HG02798 (cell line): ENCODE results near the gene RNF208.
A peak's percentile ranks its signal among the peaks of the same experiment; 100 is the strongest.

Experiments used
- ATAC-seq: cut with Tn5 transposase; IDR thresholded peaks from one replicate; pipeline ENCODE4 v1.9.1; 2021; ENCODE audit warnings: mild to moderate bottlenecking; ENCODE audit not compliant: unreplicated experiment, poor library complexity

Gene RNF208

DNA sequence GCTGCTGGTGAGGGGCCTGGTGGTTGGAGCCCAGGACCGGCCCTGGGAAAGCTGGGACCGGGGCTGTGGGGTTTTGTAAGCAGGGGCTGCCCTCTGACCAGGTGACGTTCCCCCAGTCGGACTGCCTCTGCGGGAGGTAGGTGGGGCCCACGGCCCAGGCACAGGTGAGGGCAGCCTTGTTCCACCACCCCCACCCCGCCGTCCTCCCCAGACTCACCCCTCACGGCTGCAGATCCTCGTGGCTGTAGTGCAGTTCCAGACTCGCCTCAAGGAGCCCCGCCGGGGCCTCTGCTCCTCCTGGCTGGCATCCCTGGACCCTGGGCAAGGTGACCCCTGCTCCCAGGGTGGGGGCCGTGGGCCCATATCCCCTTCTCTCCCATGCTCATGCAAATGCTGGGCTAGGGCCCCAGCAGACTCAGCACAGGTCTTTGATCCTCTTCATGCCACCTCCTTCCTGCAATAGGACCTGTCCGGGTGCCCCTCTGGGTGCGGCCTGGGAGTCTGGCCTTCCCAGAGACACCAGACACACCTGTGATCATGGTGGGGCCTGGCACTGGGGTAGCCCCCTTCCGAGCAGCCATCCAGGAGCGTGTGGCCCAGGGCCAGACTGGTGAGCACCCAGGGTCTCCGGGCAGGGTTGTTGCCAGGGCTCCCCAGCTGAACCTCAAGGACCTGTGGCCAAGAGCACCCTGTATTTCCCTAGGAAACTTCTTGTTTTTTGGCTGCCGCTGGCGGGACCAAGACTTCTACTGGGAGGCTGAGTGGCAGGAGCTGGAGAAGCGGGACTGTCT lies 6.6 kb downstream of the RNF208 start:
- ATAC-seq, result no peak

DNA sequence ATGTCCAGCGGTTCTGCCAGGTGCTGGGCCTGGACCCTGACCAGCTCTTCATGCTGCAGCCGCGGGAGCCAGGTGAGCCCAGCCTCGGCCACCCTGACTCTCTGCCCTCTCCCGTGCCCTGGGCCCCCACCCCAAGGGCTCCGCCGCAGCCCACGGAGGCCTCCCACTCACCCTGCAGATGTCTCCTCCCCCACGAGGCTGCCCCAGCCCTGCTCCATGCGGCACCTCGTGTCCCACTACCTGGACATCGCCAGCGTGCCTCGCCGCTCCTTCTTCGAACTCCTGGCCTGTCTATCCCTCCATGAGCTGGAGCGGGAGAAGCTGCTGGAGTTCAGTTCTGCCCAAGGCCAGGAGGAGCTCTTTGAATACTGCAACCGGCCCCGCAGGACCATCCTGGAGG lies 7.4 kb downstream of the RNF208 start:
- ATAC-seq, result no peak

DNA sequence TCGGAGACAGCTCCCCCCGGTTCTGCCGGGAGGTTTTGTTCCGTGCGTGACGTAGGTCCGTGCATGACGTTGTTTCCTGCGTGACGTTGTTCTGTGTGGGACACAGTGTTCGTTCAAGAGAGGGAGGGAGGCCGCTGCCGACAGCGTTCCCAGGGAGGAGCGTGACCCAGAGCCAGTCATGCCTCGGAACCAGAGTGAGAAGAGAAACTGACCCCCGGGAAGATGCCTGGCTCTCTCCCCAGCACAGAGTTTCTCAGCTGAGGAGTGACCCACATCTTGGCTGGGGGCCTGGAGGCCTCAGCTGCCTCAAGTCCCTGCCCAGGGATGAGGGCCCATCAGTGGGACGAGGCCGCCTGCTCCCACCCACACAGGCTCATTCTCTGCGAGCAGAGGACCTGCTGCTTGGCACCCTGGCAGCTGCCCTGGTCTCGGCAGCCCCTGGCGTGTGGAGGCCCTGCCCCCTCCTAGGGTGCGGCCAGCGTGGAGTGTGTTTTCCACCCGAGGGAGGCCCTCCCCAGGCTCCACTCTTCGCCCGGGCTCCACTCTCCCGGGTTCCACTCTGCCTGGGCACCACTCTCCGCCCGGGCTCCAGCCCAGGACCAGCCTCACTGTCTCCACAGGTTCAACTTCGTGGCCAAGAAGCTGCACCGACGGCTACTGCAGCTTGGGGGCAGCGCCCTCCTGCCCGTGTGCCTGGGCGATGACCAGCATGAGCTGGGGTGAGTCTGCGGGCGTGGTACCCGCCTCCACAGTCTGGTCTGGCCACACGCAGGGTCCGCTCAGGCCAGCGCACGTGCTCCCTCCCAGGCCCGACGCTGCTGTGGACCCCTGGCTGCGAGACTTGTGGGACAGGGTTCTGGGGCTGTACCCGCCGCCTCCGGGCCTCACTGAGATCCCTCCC lies 8.6 kb downstream of the RNF208 start:
- no peak for ATAC-seq

DNA sequence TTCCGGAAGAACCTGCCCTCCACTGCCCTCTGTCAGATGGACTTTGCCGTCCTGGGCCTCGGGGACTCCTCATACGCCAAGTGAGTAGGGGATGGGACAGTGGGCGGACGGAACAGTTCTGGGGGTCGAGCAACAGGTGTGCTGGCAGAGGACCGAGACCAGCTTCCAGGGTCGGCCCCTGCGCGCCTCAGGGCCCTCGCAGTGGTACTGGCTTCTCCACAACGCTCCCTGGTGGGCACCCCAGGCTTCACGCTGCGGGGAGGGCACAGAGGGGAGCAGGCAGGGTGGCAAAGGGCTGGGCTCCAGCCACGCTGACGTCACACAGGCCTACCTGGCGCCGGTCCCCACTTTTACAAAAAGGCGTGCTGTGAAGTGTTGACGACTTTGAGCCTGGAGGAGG lies 9.5 kb downstream of the RNF208 start:
- no peak for ATAC-seq

DNA sequence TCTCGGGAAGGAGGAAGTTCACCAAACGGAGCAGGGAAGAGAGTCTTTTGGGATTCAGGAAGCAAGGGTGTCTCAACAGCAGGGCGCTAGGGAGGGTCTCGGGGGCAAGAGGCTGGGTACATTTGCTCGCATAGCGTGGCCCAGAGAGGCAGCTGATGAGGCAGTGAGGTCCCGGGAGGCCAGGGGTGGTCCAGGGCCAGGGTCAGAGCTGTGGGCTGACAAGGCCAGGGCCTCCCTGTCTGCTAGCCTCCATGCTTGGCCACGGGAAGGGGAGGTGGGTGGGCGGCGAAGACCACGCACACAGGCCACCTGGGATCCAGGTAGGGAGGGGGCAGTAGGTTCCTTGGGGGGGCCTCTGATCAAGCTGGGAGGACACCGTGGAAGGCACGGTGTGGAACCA lies 10.5 kb downstream of the RNF208 start:
- ATAC-seq, result no peak

DNA sequence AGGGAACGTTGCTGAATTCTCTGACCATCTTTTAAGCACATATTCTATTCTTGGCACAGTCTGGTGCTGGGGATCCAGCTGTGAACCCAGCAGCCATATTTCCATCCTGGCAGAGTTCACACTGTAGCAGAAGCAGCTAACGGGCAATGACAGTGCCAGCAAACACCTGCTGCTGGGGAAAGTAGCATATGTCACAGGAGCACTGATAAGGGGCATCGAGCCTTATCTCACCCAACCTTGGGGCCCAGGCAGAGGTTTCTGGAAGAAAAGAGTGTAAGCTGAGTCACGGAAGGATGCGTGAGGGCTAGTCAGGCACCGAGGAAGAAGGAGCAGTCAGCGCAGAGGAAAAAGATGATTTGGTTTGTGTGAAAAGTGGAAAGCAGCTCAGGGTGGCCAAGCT lies 15.4 kb downstream of the RNF208 start:
- no peak for ATAC-seq

DNA sequence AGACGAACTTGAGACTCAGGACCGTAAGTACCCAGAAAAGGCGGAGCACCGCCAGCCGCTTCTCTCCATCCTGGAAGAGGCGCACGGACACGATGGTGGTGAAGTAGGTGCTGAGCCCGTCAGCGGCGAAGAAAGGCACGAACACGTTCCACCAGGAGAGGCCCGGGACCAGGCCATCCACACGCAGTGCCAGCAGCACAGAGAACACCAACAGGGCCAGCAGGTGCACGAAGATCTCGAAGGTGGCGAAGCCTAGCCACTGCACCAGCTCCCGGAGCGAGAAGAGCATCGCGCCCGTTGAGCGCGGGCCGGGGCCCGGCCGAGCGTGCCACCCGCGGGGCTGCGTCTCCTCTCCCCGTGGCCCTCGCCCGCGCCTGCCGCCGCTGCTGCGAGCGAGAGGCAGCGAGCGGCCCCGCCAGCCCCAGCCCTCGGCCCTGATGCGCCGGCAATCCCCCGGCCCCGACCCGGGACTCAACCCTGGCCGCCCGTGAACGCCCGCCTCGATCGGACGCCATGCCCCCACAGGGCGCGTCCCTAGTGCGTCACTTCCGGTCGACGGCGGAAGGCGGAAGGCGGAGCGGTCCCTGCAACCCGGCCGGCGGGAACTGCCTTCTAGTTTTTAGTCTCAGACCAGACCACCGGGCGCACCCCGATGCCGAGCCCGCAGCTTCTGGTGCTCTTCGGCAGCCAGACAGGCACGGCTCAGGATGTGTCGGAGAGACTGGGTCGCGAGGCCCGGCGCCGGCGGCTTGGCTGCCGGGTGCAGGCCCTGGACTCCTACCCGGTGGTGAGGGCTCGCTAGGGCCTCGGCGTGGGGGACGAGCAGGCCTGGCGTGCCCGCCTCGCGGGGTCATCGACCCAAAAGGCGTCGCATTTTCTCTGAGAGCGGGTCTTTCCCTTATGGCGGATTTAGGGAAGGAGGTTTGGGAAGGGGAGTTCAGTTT lies 16.6 kb downstream of the RNF208 start, which contains the start of the genes NDOR1 and TMEM203:
NDOR1 (plus strand) TSS at position 575 of the 944 bp plus-strand sequence; CDS start at position 653, 78 bp downstream.
TMEM203 (minus strand) TSS at position 523 of the 944 bp plus-strand sequence; CDS start at position 289, 234 bp downstream.
- peak; percentile 59 for ATAC-seq

DNA sequence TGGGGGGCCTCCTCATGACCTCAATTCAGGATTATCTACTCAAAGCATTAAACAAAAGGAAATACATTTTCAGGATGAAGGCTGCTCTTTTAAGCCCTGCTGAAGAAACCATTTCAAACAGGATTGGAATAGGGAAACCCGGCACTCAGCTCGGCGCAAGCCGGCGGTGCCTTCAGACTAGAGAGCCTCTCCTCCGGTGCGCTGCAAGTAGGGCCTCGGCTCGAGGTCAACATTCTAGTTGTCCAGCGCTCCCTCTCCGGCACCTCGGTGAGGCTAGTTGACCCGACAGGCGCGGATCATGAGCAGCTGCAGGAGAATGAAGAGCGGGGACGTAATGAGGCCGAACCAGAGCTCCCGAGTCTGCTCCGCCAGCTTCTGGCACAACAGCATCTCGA lies 17.3 kb downstream of the RNF208 start:
- ATAC-seq, result no peak

DNA sequence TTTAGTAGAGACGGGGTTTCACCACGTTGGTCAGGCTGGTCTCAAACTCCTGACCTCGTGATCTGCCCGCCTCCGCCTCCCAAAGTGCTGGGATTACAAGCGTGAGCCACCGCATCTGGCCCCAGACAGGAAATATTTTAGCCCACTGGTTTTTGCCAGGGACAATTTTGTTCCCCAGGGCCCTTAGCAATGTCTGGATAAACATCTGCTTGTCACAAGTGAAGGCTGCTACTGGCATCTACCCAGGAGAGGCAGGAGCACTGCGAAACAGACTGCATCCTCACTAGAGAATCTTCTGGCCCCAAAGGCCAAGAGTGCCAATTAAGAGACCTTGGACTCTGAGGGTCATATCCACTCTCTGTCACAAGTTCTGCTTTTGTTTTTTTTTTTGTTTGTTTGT lies 19.1 kb downstream of the RNF208 start:
- no peak for ATAC-seq

DNA sequence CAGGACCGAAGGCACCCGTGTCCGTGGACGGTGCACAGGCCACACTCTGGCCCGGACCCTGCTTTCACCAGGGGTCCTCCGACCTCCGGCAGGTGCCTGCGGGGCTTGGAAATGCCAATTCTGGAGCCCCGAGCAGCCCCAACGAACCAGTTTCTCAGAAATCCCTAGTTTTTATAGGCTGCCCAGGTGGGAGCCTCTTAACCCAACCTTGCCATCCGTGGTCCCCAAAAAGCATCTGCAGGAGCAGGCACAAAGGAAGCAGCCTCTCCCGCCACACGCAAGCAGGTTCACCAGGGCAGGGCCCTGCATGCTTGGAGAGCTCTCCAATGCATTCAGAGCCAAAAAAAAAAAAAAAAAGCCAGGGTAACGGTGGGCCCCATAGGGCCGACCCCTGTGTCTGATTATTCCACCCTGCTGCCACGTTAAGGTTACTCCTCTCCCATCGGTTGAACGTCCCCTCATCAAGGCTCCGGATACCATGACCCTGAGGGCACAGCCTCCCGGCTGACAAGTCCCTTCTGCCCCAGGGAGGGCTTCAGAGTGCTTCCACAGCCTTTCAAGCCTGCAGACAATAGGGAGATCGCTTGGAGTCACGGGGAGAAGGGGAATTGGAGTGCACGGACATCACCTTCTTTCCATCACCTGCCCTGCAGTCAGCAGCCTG lies 20.7 kb downstream of the RNF208 start:
- ATAC-seq, result no peak

DNA sequence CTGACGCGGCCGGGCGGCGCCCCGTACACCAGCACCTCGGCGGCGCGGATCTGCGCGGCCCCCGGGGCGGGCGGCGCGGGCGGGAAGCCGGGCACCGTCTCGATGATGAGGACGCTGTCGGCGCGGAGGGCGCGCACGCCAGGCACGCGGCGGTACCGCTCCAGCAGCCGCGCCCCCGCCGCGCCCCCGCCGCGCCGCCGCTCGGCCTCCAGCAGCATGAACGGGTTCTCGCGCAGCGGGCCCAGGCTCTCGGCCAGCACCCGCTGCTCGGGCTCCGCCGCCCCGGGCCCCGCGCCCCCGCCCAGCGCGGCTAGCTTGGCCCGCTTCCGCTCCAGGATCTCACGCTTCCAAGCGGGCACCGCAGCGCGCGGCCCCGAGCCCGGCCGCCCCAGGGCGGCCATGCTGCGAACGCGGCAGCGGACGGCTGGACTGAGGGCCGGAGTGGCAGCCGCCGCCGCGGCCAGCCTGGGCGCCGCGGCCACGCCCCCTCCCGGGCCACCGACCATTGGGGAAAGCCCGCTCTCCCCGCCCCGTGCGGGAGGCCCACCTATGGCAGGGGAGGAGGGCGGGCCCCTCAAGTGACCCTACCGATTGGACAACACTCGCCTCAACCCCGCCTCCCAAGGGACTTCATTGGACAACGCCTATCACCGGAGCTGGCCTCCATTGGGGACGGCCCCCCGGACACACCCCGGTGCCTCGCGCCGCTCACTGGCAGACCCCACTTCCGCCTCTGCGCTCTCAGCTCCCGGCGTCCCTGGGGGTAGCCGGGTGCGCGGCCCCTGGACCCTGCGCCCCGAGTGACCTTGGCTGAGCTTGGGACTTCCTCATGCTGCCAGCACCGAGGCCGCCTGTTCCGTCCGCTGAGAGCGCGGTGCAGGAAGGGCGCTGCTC lies 21.5 kb downstream of the RNF208 start, which contains the start of gene TPRN:
TPRN (minus strand) TSS at position 431 of the 894 bp plus-strand sequence; CDS start at position 401, 30 bp downstream.
- ATAC-seq, result peak; percentile 90

DNA sequence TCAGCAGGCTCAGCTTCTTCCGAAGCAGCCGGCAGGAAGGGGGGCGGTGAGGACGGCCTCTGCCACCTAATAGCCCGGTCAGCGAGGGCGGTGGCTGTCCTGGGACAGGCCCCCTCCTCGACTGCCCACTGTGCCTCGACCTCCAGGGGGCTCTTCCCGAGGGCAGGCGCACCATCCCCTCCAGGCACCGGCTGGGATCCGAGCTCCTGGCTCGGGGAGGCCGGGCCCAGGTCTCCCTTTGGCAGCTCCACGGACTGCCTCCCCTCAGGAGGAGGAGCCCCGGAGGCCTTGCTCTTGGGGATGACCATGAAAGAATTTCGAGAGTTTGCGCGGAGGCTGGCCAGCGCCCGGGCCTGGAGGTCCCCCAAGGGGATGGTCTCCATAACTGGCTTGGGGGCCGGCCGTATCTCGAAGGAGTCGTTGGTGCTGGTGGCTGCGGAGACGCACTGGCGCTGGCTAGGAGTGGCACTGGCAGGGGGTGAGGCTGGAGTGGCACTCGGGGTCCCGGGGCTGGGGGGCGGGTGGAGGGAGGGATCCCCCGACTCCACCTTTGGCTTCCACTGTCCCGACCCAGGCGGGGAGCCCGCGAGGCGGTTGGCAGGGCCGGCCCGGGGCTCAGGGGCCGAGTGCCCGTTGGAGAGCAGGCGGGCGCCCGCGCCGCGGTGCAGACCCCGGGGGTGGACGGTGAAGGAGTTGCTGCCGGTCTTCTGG lies 22.5 kb downstream of the RNF208 start:
- no peak for ATAC-seq

DNA sequence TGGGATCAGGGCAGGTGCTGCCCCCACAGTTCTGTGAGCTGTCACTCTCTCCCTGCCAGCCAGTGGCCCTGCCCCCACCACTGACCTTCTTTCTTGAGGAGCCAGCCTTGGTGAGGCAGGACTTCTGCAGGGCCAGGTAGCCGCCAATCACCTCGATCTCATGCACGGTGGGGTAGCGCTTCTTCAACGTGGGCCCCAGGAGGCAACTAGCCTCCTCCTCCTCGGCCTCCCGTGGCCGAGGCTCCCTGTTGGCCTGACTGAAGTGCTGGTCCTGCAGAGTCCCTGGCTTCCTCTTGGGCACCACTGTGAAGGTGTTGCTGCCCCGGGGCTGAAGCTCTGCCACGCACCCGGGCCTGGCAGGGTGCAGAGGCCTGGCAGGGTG lies 23.1 kb downstream of the RNF208 start:
- no peak for ATAC-seq

DNA sequence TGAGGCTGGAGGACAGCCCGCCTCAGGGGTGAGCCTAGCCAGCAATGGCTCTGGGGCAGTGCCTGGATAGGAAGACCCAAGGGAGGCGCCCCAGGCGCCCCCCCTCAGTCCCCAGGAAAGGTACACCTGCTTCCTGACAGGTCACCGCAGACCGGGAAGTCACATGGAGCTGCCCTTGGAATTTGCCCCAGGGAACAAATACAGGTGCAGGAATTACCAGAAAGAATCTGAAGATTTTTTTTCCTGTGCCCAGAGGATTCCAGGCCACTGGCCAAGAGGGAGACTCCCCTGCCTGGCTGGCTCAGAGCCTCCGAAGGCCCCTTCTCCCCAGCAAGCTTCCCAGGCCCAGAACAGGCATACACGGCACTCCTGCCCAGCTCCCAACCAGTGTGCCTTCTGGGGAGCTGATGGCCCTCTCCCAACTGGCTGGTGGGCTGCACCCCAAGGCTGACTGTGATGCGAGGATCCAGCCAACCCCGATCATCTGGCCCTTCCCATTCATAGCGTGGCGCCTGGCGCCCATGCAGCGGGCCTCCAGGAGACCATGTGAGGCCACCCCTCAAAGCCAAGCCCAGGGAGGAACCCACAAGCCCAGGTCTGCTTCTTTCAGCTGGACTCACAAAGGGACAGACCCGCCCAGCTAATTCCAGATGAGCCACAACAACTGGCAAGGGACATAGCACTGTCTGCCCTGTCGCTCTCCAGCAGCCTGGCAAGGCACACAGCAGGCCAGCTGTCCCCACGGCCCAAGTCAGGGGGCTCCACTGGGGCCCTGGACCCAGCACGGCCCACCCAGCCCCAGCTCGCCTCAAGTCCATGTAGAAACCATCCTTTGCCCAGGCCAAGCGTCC lies 23.8 kb downstream of the RNF208 start:
- ATAC-seq, result no peak

DNA sequence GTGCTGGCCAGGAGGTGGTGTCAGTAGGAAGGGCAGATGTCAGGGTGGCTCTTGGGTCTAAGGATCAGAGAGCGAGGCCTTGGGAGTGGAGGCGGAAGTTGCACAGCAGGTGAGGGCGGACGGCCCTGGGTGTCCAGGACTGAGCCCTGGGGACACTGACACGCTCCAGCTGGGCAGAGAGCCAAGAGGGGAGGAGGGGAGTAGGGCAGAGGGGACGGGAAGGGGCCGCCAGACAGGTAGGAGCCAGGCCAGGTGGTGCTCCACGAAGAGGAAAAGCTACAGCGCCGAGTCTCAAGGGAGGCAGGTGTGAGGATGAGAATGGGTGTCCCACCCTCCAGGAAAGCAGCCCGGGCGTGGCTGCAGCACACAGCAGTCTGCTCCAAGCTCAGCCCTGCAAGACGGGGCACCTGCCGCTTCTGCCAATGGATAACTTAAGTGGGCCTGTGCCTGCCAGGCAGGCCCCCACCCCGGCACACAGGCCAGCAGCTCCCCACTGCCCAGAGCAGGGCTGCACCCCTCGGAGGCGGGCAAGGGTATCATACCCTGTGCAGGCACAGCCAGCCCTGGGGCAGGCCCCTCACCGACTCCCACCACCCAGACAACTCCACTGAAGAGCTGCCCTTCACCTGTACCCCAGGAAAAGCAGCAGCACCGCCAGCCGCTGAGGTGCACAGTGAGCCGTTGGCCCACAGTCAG lies 26.4 kb downstream of the RNF208 start:
- ATAC-seq, result no peak

DNA sequence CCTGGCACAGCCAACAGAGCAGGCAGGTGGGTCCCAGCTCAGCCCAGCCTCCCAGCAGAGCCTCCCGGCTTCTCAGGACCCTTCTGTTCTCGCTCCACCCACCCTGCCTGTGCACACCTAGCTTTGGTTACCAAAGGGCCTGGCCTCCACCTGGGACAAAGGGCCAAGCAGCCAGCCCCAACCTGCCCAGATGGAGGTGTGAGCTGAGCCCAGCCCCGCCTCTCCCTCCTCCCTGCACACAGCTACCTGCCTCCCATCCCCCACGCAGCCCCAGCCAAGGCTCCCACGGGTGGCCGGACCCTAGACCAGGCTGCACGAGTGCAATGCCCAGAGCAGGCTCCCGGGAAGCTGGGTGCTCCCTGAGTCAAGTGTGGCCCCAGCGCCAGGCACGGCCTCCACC lies 27.1 kb downstream of the RNF208 start:
- ATAC-seq, result no peak
